ENCODE results near the gene EARS2.

The EARS2 gene

GRCh38 chr16:23497543-23497868, 59.6 kb downstream of the EARS2 start:
- no peak for DNase-seq (ENCODE audit: low spot score)
- TF ChIP-seq CTCF (IDR thresholded peaks at IDR 0.05; ENCODE audit: extremely low read depth, insufficient read depth, missing control alignments), result no peak
- in situ Hi-C loops (cut with MboI; ENCODE audit: low pct_unique_long_range_greater_than_20kb, low sequenced_read_pairs, unreplicated experiment), result no loop called here

- no peak for DNase-seq (ENCODE audit: low spot score)
- TF ChIP-seq CTCF (IDR thresholded peaks at IDR 0.05; ENCODE audit: extremely low read depth, insufficient read depth, missing control alignments), result no peak
- in situ Hi-C loops (cut with MboI; ENCODE audit: low pct_unique_long_range_greater_than_20kb, low sequenced_read_pairs, unreplicated experiment), result no loop called here
Measured at GRCh38 chr16:23496821-23497542, 60.2 kb downstream of the EARS2 start.

GRCh38 chr16:23495671-23496070, 61.5 kb downstream of the EARS2 start:
- no peak for DNase-seq (ENCODE audit: low spot score)
- TF ChIP-seq CTCF (IDR thresholded peaks at IDR 0.05; ENCODE audit: extremely low read depth, insufficient read depth, missing control alignments), result no peak
- in situ Hi-C loops (cut with MboI; ENCODE audit: low pct_unique_long_range_greater_than_20kb, low sequenced_read_pairs, unreplicated experiment), result no loop called here

GRCh38 chr16:23494188-23494587, 63.0 kb downstream of the EARS2 start:
- TF ChIP-seq CTCF (IDR thresholded peaks at IDR 0.05; ENCODE audit: extremely low read depth, insufficient read depth, missing control alignments), result no peak
- in situ Hi-C loops (cut with MboI; ENCODE audit: low pct_unique_long_range_greater_than_20kb, low sequenced_read_pairs, unreplicated experiment), result no loop called here
- DNase-seq (ENCODE audit: low spot score), result no peak

- DNase-seq (ENCODE audit: low spot score), result no peak
- TF ChIP-seq CTCF (IDR thresholded peaks at IDR 0.05; ENCODE audit: extremely low read depth, insufficient read depth, missing control alignments), result no peak
- in situ Hi-C loops (cut with MboI; ENCODE audit: low pct_unique_long_range_greater_than_20kb, low sequenced_read_pairs, unreplicated experiment), result no loop called here
Measured at GRCh38 chr16:23491490-23492391, 65.4 kb downstream of the EARS2 start.

- in situ Hi-C loops (cut with MboI; ENCODE audit: low pct_unique_long_range_greater_than_20kb, low sequenced_read_pairs, unreplicated experiment), result no loop called here
- no peak for DNase-seq (ENCODE audit: low spot score)
- no peak for TF ChIP-seq CTCF (IDR thresholded peaks at IDR 0.05; ENCODE audit: extremely low read depth, insufficient read depth, missing control alignments)
Measured at GRCh38 chr16:23486480-23486879, 70.7 kb downstream of the EARS2 start.

Measured in GM13977 (cell line).